ENCODE results near the gene CCDC50.
A peak's percentile ranks its signal among the peaks of the same experiment; 100 is the strongest.

The CCDC50 gene

GRCh38 chr3:191352014-191352413, 22.8 kb downstream of the CCDC50 start:
- DNase-seq: no peak

- DNase-seq: no peak
Measured at GRCh38 chr3:191353022-191353777, 24.0 kb downstream of the CCDC50 start.

- no peak for DNase-seq
Measured at GRCh38 chr3:191355406-191355805, 26.2 kb downstream of the CCDC50 start.

GRCh38 chr3:191356631-191357439, 27.6 kb downstream of the CCDC50 start:
- no peak for DNase-seq

GRCh38 chr3:191357909-191358308, 28.7 kb downstream of the CCDC50 start:
- DNase-seq: no peak

- no peak for DNase-seq
Measured at GRCh38 chr3:191358929-191359328, 29.7 kb downstream of the CCDC50 start.

- no peak for DNase-seq
Measured at GRCh38 chr3:191360620-191361019, 31.4 kb downstream of the CCDC50 start.

- DNase-seq: no peak
Measured at GRCh38 chr3:191361456-191361855, 32.3 kb downstream of the CCDC50 start.

GRCh38 chr3:191362037-191362436, 32.8 kb downstream of the CCDC50 start:
- DNase-seq: no peak

GRCh38 chr3:191362524-191363090, 33.4 kb downstream of the CCDC50 start:
- DNase-seq: no peak

GRCh38 chr3:191363221-191363620, 34.0 kb downstream of the CCDC50 start:
- DNase-seq: no peak

- no peak for DNase-seq
Measured at GRCh38 chr3:191366675-191367074, 37.5 kb downstream of the CCDC50 start.

GRCh38 chr3:191368755-191369615, 39.8 kb downstream of the CCDC50 start:
- no peak for DNase-seq

- no peak for DNase-seq
Measured at GRCh38 chr3:191369616-191370010, 40.4 kb downstream of the CCDC50 start.

GRCh38 chr3:191372122-191372521, 42.9 kb downstream of the CCDC50 start:
- DNase-seq: no peak

GRCh38 chr3:191373327-191373726, 44.1 kb downstream of the CCDC50 start:
- no peak for DNase-seq

- no peak for DNase-seq
Measured at GRCh38 chr3:191376516-191377141, 47.4 kb downstream of the CCDC50 start.

GRCh38 chr3:191378142-191378812, 49.1 kb downstream of the CCDC50 start:
- peak; percentile 39 for DNase-seq

- no peak for DNase-seq
Measured at GRCh38 chr3:191379446-191379845, 50.3 kb downstream of the CCDC50 start.

- DNase-seq: no peak
Measured at GRCh38 chr3:191380001-191380400, 50.8 kb downstream of the CCDC50 start.

GRCh38 chr3:191381303-191381702, 52.1 kb downstream of the CCDC50 start:
- DNase-seq: no peak

GRCh38 chr3:191382661-191383060, 53.5 kb downstream of the CCDC50 start:
- no peak for DNase-seq

All from OCI-M1 (cell line).